Lower leg skin (tissue), 4 donors: ENCODE results near the gene GRIN2A. TPM values are rescaled to one million over a fixed set of nuclear protein-coding genes. Genes with fewer than 3 reads are reported as not detected.

Source experiments
- DNase-seq, 2 donors: peaks; one replicate each; pipeline ENCODE4 v3.0.0-alpha.2; 2019; ENCODE audit warnings: low spot score in 2 of 2
- H3K4me3 ChIP-seq: fragments of 200-600 bp; sonication (generic); 2 replicates; pipeline ENCODE4 v1.5.1; 2017; ENCODE audit warnings: mild to moderate bottlenecking, low read depth; ENCODE audit not compliant: poor library complexity, severe bottlenecking
- CTCF ChIP-seq, 3 donors: fragments of 450-650 bp; IDR thresholded peaks; one replicate each; pipeline ENCODE4 v1.5.1; 2016; ENCODE audit warnings: antibody characterized with exemption in 3 of 3, mild to moderate bottlenecking in 3 of 3, moderate library complexity in 2 of 3
- POLR2A ChIP-seq, 2 donors: fragments of 450-650 bp; IDR thresholded peaks; one replicate each; pipeline ENCODE4 v1.6.1; 2016 to 2017; ENCODE audit warnings: antibody characterized with exemption in 2 of 2, mild to moderate bottlenecking in 1 of 2, moderate library complexity in 1 of 2
- WGBS, 2 donors: methylation state at CpG; one replicate each; pipeline ENCODE4 v1.1.5; 2018; 5-methylcytosine and 5-hydroxymethylcytosine counted together
- intact Hi-C: fragments of 100-400 bp; cut with DNase I; formaldehyde crosslinking; loops from one replicate; pipeline ENCODE4 v1.15.0; 2023; ENCODE audit warnings: low total_unique reads
- total RNA-seq, 4 donors: library from RNA; depleted of rRNA; stranded (reverse); fragments of >200 nt; gene quantifications; one replicate each; pipeline ENCODE4 v1.1.0, GENCODE V29; 2016

Gene GRIN2A
- total RNA-seq, 4 donors from 2014 or later, result 0.30 to 1.7 (median 0.73) TPM

- no peak for DNase-seq
- TF ChIP-seq CTCF (IDR thresholded peaks at IDR 0.05) (no peak), POLR2A (IDR thresholded peaks at IDR 0.05) (no peak)
- intact Hi-C loops, result loop anchor here (5.0 kb wide), 1 partner anchor 1993 kb away; no protein-coding TSS in a partner anchor
- 67 to 73% methylated on average over 2 of the region's 2 CpGs for WGBS, 2 donors
- no peak overlapping the region for H3K4me3 ChIP-seq
These were observed 27.8 kb downstream of the GRIN2A start for GRCh38 chr16:10154389-10154788.

- 83 to 89% methylated on average over 8 of the region's 8 CpGs for WGBS, 2 donors
- TF ChIP-seq CTCF (IDR thresholded peaks at IDR 0.05), result no peak
- no peak for TF ChIP-seq POLR2A (IDR thresholded peaks at IDR 0.05)
- H3K4me3 ChIP-seq, result no peak overlapping the region
- DNase-seq, result no peak
- intact Hi-C loops, result loop anchor here (5.0 kb wide), 1 partner anchor 1993 kb away; no protein-coding TSS in a partner anchor
These were observed 28.2 kb downstream of the GRIN2A start for GRCh38 chr16:10153985-10154384.

- intact Hi-C loops, result loop anchor here (5.0 kb wide), 1 partner anchor 1996 kb away; no protein-coding TSS in a partner anchor
- DNase-seq, result no peak
- TF ChIP-seq CTCF (IDR thresholded peaks at IDR 0.05) (no peak), POLR2A (IDR thresholded peaks at IDR 0.05) (no peak)
- 71 to 76% methylated on average over 6 of the region's 6 CpGs for WGBS, 2 donors
- H3K4me3 ChIP-seq, result no peak overlapping the region
These were observed 30.5 kb downstream of the GRIN2A start for GRCh38 chr16:10151718-10152117.

GRCh38 chr16:10150906-10151305 is 31.3 kb downstream of the GRIN2A start:
- H3K4me3 ChIP-seq, result no peak overlapping the region
- TF ChIP-seq POLR2A (IDR thresholded peaks at IDR 0.05) (no peak), CTCF (IDR thresholded peaks at IDR 0.05) (no peak)
- DNase-seq, result no peak
- WGBS, 2 donors, result 55 to 57% methylated on average over 4 of the region's 4 CpGs
- intact Hi-C loops, result loop anchor here (5.0 kb wide), 1 partner anchor 1996 kb away; no protein-coding TSS in a partner anchor

- no peak for DNase-seq
- TF ChIP-seq CTCF (IDR thresholded peaks at IDR 0.05) (no peak), POLR2A (IDR thresholded peaks at IDR 0.05) (no peak)
- H3K4me3 ChIP-seq, result no peak overlapping the region
- intact Hi-C loops, result no loop called here
- WGBS, 2 donors, result 65 to 66% methylated on average over 4 of the region's 4 CpGs
These were observed 36.6 kb downstream of the GRIN2A start for GRCh38 chr16:10145542-10146035.

GRCh38 chr16:10141671-10142070 is 40.6 kb downstream of the GRIN2A start:
- DNase-seq, result no peak
- TF ChIP-seq CTCF (IDR thresholded peaks at IDR 0.05), result no peak
- no peak for TF ChIP-seq POLR2A (IDR thresholded peaks at IDR 0.05)
- intact Hi-C loops, result no loop called here
- H3K4me3 ChIP-seq, result no peak overlapping the region
